ENCODE measurements around the gene KRT72. TPM values are rescaled to one million over a fixed set of nuclear protein-coding genes. Genes with fewer than 3 reads are reported as not detected.

The KRT72 gene
- total RNA-seq, 1 experiment from 2014 or later = not detected

DNA sequence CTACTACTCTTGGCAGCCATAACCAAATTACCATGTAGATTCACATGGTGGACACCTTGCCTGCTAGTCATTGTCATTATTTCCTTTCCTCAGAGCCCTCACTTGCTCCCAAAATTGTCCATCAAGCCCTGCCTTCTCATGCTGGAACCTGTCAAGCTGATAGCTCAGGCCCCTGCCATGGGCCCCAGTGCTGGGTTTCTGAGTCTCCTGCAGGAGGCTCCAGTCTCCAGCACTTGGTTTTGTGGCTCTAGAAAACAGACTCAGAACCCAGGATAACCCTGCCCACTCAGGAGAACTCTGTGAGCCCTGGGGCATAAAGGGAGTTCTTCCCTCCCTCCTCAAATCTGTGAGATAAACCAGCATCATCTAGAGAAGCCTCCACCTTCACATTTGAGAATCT, 59.1 kb downstream of the KRT72 start:
- Mint-ChIP-seq H3K27ac (no peak overlapping the region), H3K27me3 (ENCODE audit: low read depth) (peaks cover 6% of the 10 kb centered on the region; the same call in 1 of the 2 replicates), H3K9me3 (no peaks in the 10 kb centered on the region), H3K4me3 (no peak overlapping the region), H3K36me3 (ENCODE audit: insufficient read depth in 1 of 3, low read depth in 3 of 3) (no peaks in the 10 kb centered on the region), H3K4me1 (peaks cover 3 to 6% of the 10 kb centered on the region in 2 experiments; a peak in 3 of 4 replicates)
- no peak overlapping the region for H4K5ac ChIP-seq (ENCODE audit: insufficient read length, low read depth, low read length)
- no peak overlapping the region for H4K8ac ChIP-seq (replicated peaks; ENCODE audit: insufficient read length, low read depth, low read length)
- H3K23me2 ChIP-seq (ENCODE audit: insufficient read length, low read depth, low read length, poor library complexity, severe bottlenecking) = no peaks in the 10 kb centered on the region
- H2BK15ac ChIP-seq (ENCODE audit: low read depth, low read length) = no peak overlapping the region
- H2BK12ac ChIP-seq (ENCODE audit: insufficient read length, low read depth, low read length) = no peak overlapping the region
- H3K23ac ChIP-seq (ENCODE audit: insufficient read length, low read depth, low read length) = no peak overlapping the region
- H3K9ac ChIP-seq (ENCODE audit: extremely low read depth, insufficient read length, low read length) = no peak overlapping the region
- H3K18ac ChIP-seq (ENCODE audit: insufficient read length, low read depth, low read length) = no peak overlapping the region
- H2BK20ac ChIP-seq (ENCODE audit: low read depth, low read length, poor library complexity, severe bottlenecking) = no peak overlapping the region
- no peak overlapping the region for H2AFZ ChIP-seq (ENCODE audit: low read length)
- H3K4me2 ChIP-seq (ENCODE audit: insufficient read depth, insufficient read length, low read length) = no peak overlapping the region
- H4K91ac ChIP-seq (ENCODE audit: insufficient read length, low read depth, low read length) = no peak overlapping the region
- H3K79me1 ChIP-seq (ENCODE audit: insufficient read depth, low read depth, low read length, poor library complexity, severe bottlenecking) = no peaks in the 10 kb centered on the region
- no peaks in the 10 kb centered on the region for H3K79me2 ChIP-seq (ENCODE audit: insufficient read depth, low read length)
- no peak overlapping the region for H3K27ac ChIP-seq (ENCODE audit: insufficient read length, low read depth, low read length)
- no peak overlapping the region for H3K4ac ChIP-seq (ENCODE audit: low read depth, low read length)
- no peak overlapping the region for H2AK5ac ChIP-seq (ENCODE audit: insufficient read length, low read length)
- H3K27me3 ChIP-seq (ENCODE audit: insufficient read depth, low read length) = no peaks in the 10 kb centered on the region
- no peaks in the 10 kb centered on the region for H3K9me3 ChIP-seq (ENCODE audit: control insufficient read depth, low read depth, low read length)
- H4K20me1 ChIP-seq (ENCODE audit: control insufficient read depth, insufficient read depth, insufficient read length) = no peaks in the 10 kb centered on the region
- H2BK5ac ChIP-seq (ENCODE audit: insufficient read length, low read length) = no peak overlapping the region
- no peak overlapping the region for H3K14ac ChIP-seq (ENCODE audit: insufficient read depth, low read length)
- no peak for TF ChIP-seq CTCF (conservative IDR thresholded peaks at IDR 0.05)
- H3T11ph ChIP-seq (ENCODE audit: low read length) = no peak overlapping the region
- H3K4me1 ChIP-seq (ENCODE audit: insufficient read depth, low read length) = no peaks in the 10 kb centered on the region
- H2BK120ac ChIP-seq (ENCODE audit: low read depth, low read length, poor library complexity, severe bottlenecking) = no peak overlapping the region
- H3K56ac ChIP-seq (ENCODE audit: insufficient read length, low read depth, low read length) = no peak overlapping the region
- DNase-seq = no peak

All from H9 (cell line).